Right lobe of liver (tissue), 4 donors: ENCODE data around the gene NFE2L3.

ENCODE experiments used
- POLR2A ChIP-seq: fragments of 450-650 bp; IDR thresholded peaks from one replicate; pipeline ENCODE4 v1.6.1; 2017; ENCODE audit warnings: antibody characterized with exemption, mild to moderate bottlenecking
- TF ChIP-seq, protein P1 (sequence below), 4 donors: fragments of 200-600 bp in 3 of 4; fragments of 450-650 bp in 1 of 4; IDR thresholded peaks; one replicate each; pipeline versions ENCODE4 v1.5.1 to v1.8.0; 2016 to 2022; ENCODE audit warnings: antibody characterized with exemption in 4 of 4, mild to moderate bottlenecking in 2 of 4
- donor health status: DM: no; HTN: no; CAD: no.
- donor health status: DM: no; HTN: no; CAD: no.
- donor health status: DM: no; HTN: yes; CAD: no.

DNA sequence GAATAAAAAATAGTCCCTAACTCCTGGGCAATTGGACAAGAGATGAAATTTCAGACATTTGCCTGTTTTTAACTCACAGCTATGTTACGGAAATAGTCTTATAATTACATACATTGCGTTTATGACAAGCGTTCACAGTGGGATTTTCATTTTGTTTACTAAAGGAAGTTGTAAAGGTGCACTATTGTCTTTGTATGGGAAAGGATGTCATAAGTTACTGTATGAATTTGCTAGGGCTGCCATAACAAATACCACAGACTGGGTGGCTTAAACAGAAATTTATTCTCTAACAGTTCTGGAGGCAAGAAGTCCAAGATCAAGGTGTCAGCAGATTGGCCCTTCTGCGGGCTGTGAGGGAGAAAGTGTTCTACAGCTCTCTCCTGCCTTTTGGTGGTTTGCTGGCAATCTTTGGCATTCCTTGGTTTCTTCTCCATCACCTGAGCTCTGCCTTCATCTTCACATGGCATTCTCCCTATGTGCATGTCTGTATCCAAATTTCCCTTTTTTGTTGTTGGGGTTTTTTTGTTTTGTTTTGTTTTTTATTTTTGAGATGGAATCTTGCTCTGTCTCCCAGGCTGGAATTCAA, 5.6 kb downstream of the NFE2L3 start:
- TF ChIP-seq, protein P1, sequence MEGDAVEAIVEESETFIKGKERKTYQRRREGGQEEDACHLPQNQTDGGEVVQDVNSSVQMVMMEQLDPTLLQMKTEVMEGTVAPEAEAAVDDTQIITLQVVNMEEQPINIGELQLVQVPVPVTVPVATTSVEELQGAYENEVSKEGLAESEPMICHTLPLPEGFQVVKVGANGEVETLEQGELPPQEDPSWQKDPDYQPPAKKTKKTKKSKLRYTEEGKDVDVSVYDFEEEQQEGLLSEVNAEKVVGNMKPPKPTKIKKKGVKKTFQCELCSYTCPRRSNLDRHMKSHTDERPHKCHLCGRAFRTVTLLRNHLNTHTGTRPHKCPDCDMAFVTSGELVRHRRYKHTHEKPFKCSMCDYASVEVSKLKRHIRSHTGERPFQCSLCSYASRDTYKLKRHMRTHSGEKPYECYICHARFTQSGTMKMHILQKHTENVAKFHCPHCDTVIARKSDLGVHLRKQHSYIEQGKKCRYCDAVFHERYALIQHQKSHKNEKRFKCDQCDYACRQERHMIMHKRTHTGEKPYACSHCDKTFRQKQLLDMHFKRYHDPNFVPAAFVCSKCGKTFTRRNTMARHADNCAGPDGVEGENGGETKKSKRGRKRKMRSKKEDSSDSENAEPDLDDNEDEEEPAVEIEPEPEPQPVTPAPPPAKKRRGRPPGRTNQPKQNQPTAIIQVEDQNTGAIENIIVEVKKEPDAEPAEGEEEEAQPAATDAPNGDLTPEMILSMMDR (IDR thresholded peaks at IDR 0.05): no peak
- TF ChIP-seq POLR2A: no peak
